Stimulated activated CD8-positive, alpha-beta memory T cell treated with anti-CD3 and anti-CD28 coated beads, Interleukin-12 subunit alpha, Interleukin-12 subunit beta, amount 100 ng/mL, for 24 hours (primary cell): ENCODE data around the gene STN1.

ENCODE experiments used
- DNase-seq: peaks from one replicate; pipeline ENCODE4 v3.0.0-alpha.2; 2020; ENCODE audit errors: extremely low read depth

STN1 gene

GRCh38 chr10:103918053-103918846 is at the start of gene STN1:
TSS of gene STN1 (minus strand) at chr10:103918184. CDS start at chr10:103917594, 590 bp downstream.
- DNase-seq, result peak; percentile 91

- no peak for DNase-seq
Observed at GRCh38 chr10:103967448-103968071, 49.6 kb upstream of the STN1 start.

- peak; percentile 66 for DNase-seq
Observed at GRCh38 chr10:103966671-103967447, 48.9 kb upstream of the STN1 start, which contains the start of gene SLK. TSS of gene SLK (plus strand) at chr10:103967140. CDS start at chr10:103967746, 606 bp downstream.

GRCh38 chr10:103960103-103960502 is 42.1 kb upstream of the STN1 start:
- no peak for DNase-seq

GRCh38 chr10:103958996-103959395 is 41.0 kb upstream of the STN1 start:
- DNase-seq, result no peak

- DNase-seq, result no peak
Observed at GRCh38 chr10:103954543-103954942, 36.6 kb upstream of the STN1 start.

GRCh38 chr10:103951942-103952341 is 34.0 kb upstream of the STN1 start:
- DNase-seq, result no peak

GRCh38 chr10:103951183-103951582 is 33.2 kb upstream of the STN1 start:
- DNase-seq, result no peak

GRCh38 chr10:103949728-103950127 is 31.7 kb upstream of the STN1 start:
- no peak for DNase-seq

GRCh38 chr10:103947799-103948516 is 30.0 kb upstream of the STN1 start:
- no peak for DNase-seq

- no peak for DNase-seq
Observed at GRCh38 chr10:103942866-103943265, 24.9 kb upstream of the STN1 start.

- no peak for DNase-seq
Observed at GRCh38 chr10:103941801-103942200, 23.8 kb upstream of the STN1 start.

GRCh38 chr10:103939522-103939921 is 21.5 kb upstream of the STN1 start:
- DNase-seq, result no peak

GRCh38 chr10:103936022-103936421 is 18.0 kb upstream of the STN1 start:
- DNase-seq, result no peak

GRCh38 chr10:103934308-103934707 is 16.3 kb upstream of the STN1 start:
- DNase-seq, result no peak

- DNase-seq, result no peak
Observed at GRCh38 chr10:103933557-103934121, 15.7 kb upstream of the STN1 start.

- DNase-seq, result no peak
Observed at GRCh38 chr10:103932971-103933370, 15.0 kb upstream of the STN1 start.

GRCh38 chr10:103932271-103932670 is 14.3 kb upstream of the STN1 start:
- DNase-seq, result no peak

- DNase-seq, result no peak
Observed at GRCh38 chr10:103931603-103932002, 13.6 kb upstream of the STN1 start.

GRCh38 chr10:103930881-103931280 is 12.9 kb upstream of the STN1 start:
- DNase-seq, result no peak

- no peak for DNase-seq
Observed at GRCh38 chr10:103930449-103930848, 12.5 kb upstream of the STN1 start.
